GM12872 (cell line): ENCODE results near the gene TESK2.

Experiments
- TF ChIP-seq, protein P1 (sequence below): IDR thresholded peaks from 3 replicates; pipeline ENCODE4 v1.5.1; 2011; ENCODE audit warnings: low read depth, mild to moderate bottlenecking, low read length, moderate library complexity; ENCODE audit not compliant: insufficient read depth

TESK2 gene

DNA sequence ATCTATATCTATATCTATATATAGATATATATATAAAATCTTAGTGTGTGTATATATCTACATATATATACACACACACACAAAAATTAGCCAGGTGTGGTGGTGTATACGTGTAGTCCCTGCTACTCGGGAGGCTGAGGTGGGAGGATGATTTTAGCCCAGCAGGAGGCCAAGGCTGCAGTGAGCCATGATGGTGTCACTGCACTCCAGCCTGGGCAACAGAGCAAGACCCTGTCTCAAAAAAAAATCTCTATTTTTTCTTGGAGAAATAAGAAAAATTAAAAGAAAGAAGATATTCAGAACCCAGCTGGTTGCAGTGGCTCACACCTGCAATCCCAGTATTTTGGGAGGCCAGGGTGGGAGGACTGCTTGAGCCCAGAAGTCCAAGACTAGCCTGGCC is 85.3 kb downstream of the TESK2 start:
- TF ChIP-seq, protein P1, sequence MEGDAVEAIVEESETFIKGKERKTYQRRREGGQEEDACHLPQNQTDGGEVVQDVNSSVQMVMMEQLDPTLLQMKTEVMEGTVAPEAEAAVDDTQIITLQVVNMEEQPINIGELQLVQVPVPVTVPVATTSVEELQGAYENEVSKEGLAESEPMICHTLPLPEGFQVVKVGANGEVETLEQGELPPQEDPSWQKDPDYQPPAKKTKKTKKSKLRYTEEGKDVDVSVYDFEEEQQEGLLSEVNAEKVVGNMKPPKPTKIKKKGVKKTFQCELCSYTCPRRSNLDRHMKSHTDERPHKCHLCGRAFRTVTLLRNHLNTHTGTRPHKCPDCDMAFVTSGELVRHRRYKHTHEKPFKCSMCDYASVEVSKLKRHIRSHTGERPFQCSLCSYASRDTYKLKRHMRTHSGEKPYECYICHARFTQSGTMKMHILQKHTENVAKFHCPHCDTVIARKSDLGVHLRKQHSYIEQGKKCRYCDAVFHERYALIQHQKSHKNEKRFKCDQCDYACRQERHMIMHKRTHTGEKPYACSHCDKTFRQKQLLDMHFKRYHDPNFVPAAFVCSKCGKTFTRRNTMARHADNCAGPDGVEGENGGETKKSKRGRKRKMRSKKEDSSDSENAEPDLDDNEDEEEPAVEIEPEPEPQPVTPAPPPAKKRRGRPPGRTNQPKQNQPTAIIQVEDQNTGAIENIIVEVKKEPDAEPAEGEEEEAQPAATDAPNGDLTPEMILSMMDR = no peak

DNA sequence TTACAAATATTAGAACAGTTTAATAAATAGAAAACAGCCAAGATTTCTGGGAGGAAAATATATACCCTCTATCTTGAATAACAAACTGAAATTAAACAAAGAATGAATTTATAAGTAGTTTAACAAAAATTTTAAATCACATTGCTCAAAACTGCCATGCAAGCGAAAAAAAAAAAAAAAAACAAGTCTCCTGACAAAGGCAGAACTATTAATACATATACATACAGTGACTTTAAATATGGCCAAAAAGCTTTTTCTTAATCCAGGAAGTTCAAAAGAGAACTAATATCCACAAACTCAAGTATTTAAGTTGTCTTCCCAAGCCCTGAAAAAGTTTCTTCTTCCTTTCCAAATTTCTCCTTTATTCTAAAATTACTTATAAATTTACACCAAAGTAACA is 87.2 kb downstream of the TESK2 start:
- TF ChIP-seq, protein P1 = no peak

DNA sequence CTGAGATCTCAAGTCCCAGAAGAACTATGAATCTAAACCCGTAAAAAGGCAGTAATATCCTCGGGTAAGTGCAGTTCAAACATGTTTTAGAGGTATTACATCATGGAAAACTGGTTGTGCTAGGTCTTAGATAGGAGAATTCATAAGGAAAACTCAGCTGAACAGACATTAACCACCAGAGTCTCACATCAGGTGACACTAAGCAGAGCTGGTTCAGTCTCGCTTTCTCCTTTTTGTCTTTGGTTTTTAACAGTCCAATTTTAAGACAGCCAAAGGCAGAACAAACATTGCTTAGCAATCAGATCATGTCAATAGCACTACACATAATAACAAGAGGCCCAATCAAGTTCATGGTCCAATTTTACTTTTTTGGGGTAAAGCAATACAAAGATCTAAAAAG is 87.7 kb downstream of the TESK2 start:
- TF ChIP-seq, protein P1 = no peak

DNA sequence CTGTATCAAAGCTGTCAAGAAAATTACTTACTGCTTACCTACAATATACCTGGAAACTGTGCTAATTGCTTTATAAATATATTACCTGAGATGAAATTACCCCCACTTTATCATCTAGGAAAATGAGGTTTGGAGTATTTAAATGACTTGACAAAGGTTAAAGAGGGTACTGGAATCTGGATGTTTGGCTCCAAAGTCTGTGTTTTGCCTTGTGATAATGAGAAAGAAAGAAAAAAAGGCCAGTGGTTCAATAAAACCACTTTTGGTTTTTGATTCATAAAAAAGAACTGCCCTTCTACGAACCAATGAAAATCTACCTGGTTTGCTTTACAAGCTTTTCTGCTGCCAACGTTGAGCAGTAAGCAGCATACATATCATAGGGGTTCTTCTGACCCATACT is 89.4 kb downstream of the TESK2 start:
- TF ChIP-seq, protein P1 = no peak

DNA sequence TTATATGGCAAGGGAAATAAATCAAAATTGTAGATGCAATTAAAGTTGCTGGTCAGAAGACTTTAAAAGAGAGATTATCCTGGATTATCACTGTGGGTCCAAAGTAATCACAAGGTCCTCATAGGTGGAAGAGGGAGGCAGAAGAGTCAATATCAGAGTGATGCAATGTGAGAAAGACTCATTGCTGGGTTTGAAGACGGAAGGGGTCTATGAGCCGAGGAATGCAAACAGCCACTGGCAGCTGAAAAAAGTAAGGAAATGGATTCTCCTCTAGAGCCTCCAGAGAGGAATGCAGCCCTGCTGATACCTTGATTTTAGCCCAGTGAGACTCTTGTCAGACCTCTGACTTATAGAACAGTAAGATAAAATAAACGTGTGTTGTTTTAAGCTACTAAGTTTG is 90.9 kb downstream of the TESK2 start:
- TF ChIP-seq, protein P1 = no peak

DNA sequence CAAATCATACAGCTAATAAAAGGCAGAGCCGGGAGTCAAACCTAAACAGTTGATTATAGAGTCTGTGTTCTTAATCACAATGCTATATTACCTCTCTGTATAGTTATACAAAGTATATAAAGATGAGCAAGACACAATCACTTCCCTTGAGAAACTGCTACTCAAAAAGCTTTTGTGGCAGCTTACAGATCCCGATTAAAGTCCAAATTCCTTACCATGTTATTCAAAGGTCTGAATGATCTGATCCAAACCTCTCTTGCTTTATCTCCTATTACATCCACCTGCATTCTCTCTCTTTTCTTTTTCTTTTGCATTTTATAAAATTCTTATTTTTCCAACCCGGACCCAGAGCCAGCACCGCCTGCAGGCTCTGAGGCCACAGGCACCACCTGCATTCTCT is 93.7 kb downstream of the TESK2 start:
- TF ChIP-seq, protein P1 = no peak

DNA sequence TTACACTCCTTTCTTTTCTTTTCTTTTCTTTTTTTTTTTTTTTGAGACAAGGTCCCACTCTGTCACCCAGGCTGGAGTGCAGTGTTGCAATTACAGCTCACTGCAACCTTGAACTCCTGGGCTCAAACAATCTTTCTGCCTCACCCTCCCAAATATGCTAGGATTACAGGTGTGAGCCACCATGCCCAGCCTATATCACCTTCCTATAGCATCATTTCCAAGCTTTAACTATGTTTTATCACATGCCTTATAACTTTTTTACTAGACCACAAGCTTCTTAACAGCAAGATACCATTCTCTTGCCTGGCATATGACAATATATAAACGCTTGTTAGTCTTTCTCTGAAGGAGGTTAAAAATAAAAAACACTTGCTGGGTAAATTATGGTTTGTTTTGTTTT is 95.4 kb downstream of the TESK2 start:
- TF ChIP-seq, protein P1 = no peak

DNA sequence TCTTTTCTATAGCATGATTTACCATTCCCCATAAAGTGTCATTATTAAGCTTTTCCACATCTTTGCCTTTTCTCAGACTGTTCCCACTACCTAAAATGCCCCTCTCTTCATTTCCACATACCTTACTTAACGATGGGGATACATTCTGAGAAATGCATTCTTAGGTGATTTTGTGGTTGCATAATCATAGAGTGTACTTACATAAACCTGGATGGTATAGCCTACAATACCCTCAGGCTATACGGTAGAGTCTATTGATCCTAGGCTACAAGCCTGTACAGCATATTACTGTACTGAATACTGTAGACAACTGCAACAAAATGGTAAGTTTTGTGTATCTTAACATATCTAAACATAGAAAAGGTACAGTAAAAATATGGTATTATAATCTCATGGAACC is 95.9 kb downstream of the TESK2 start:
- TF ChIP-seq, protein P1 = no peak
